PFSK-1 (cell line): ENCODE results near the gene FLRT3.

ENCODE experiments used
- FOXP2 ChIP-seq: optimal IDR thresholded peaks from 2 replicates; pipeline ENCODE3; 2011; ENCODE audit warnings: borderline replicate concordance, control low read depth, inconsistent platforms; ENCODE audit not compliant: insufficient read depth; ENCODE audit errors: extremely low read length, extremely low read depth
- POLR2AphosphoS5 ChIP-seq: IDR thresholded peaks from 2 replicates; pipeline ENCODE4 v1.6.1; 2012; ENCODE audit warnings: low read depth, mild to moderate bottlenecking, control low read depth, low read length, moderate library complexity
- REST ChIP-seq, 2 experiments: IDR thresholded peaks; 2 replicates each; pipeline versions ENCODE4 v1.6.1 to v1.8.0; 2011 to 2012; ENCODE audit warnings: low read depth in 2 of 2, low read length in 2 of 2, control low read depth in 1 of 2, inconsistent platforms in 1 of 2, mild to moderate bottlenecking in 1 of 2, moderate library complexity in 1 of 2; ENCODE audit not compliant: insufficient read depth in 1 of 2
- SIN3A ChIP-seq: IDR thresholded peaks from 2 replicates; pipeline ENCODE4 v1.6.1; 2012; ENCODE audit warnings: mild to moderate bottlenecking, low read length, moderate library complexity, borderline replicate concordance; ENCODE audit not compliant: insufficient read depth
- TAF1 ChIP-seq: IDR thresholded peaks from 2 replicates; pipeline ENCODE4 v1.6.1; 2012; ENCODE audit warnings: low read length, control low read depth, borderline replicate concordance; ENCODE audit not compliant: insufficient read depth

Gene FLRT3

GRCh38 chr20:14299831-14300230 is 37.6 kb downstream of the FLRT3 start:
- TF ChIP-seq SIN3A, result no peak
- TF ChIP-seq FOXP2, result no peak
- no peak for TF ChIP-seq TAF1
- no peak for TF ChIP-seq REST (IDR thresholded peaks at IDR 0.05; ENCODE audit: insufficient read depth in 1 of 2, low read depth in 2 of 2, low read length in 2 of 2)
- no peak for TF ChIP-seq POLR2AphosphoS5

- TF ChIP-seq TAF1 (no peak), POLR2AphosphoS5 (no peak), FOXP2 (no peak), REST (IDR thresholded peaks at IDR 0.05; ENCODE audit: insufficient read depth in 1 of 2, low read depth in 2 of 2, low read length in 2 of 2) (no peak), SIN3A (no peak)
These were observed 41.6 kb downstream of the FLRT3 start for GRCh38 chr20:14295770-14296309.

- TF ChIP-seq FOXP2 (no peak), POLR2AphosphoS5 (no peak), SIN3A (no peak), TAF1 (no peak), REST (IDR thresholded peaks at IDR 0.05; ENCODE audit: insufficient read depth in 1 of 2, low read depth in 2 of 2, low read length in 2 of 2) (no peak)
These were observed 42.2 kb downstream of the FLRT3 start for GRCh38 chr20:14295238-14295637.

GRCh38 chr20:14291502-14291901 is 45.9 kb downstream of the FLRT3 start:
- TF ChIP-seq FOXP2, result no peak
- no peak for TF ChIP-seq TAF1
- no peak for TF ChIP-seq REST (IDR thresholded peaks at IDR 0.05; ENCODE audit: insufficient read depth in 1 of 2, low read depth in 2 of 2, low read length in 2 of 2)
- TF ChIP-seq SIN3A, result no peak
- TF ChIP-seq POLR2AphosphoS5, result no peak
